8988T (cell line): Measurements from ENCODE around the gene EPS8L2.
"Not testable (repeated sequence)": the region's sequence is repeated elsewhere in the genome, so short reads cannot be mapped to it uniquely, and the experiment has no call there.

ENCODE experiments used
- DNase-seq: peaks from one replicate; pipeline ENCODE4 v3.0.0; 2011

The EPS8L2 gene

GRCh38 chr11:705646-706438 is at the start of gene EPS8L2:
EPS8L2 (plus strand) TSS chr11:706231; CDS start chr11:709408, 3,177 bp downstream.
- DNase-seq = no peak

DNA sequence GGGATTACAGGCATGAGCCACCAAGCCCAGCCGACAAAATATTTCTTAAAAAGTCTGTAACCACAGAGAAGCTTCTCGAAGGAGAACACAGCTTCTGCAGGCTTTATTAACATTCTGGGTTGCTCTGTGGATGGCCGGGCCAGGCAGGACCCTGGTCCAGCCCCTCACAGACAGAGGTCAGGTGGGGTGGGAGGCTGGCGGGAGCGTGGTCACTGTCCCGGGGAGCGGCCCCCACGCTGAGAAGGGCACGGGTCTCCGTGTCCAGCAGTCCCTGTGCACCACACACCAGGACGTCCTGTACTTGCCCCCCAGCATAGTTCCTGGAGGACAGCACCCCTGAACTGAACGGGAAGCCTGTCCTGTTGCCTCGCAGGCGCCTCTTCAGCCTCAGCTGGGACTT is 49.6 kb upstream of the EPS8L2 start:
- DNase-seq = no peak

- no peak for DNase-seq
Observed at GRCh38 chr11:656866-657265, 49.2 kb upstream of the EPS8L2 start.

DNA sequence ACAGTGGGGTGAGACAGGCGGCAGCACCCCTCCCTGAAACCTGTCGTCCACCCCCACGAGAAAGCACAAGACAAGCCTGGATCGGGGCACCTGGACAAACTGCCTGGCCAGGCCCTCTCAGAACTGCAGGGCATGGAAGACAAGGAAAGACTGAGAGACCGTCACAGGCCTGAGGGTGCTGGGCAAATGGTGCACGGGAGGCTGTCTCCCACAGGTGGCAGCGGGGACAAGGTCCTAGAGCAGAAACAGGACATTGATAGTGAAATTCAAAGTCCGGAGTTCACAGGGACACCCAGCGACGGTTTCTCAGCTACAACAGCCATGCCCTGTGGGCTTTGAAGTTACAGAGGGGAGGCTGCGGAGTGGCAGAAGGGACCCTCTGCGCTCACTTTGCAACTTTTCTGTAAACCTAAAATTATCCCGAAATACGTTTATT is 48.3 kb upstream of the EPS8L2 start:
- no peak for DNase-seq

GRCh38 chr11:659532-660085 is 46.4 kb upstream of the EPS8L2 start:
- no peak for DNase-seq

DNA sequence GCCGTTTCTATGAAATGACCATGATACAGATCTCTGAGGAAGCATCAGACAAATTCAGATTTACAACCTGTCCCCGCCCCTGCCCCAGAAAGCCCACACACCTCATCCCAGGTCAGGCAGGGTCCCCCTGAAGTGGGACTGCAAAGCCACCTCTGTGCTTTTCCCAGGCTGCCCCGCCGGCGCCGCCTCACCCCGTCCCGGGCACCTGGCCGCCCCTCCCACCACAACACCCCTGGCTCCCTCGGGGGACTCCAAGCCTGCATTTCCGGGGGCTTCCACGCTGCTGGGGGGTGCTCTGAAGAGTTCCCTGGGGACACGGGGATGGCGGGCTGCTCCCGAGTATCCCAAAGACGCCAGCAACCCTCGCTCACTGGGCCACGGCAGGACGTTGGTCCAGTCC is 45.8 kb upstream of the EPS8L2 start:
- no peak for DNase-seq

- no peak for DNase-seq
Observed at GRCh38 chr11:660681-661444, 45.2 kb upstream of the EPS8L2 start.

DNA sequence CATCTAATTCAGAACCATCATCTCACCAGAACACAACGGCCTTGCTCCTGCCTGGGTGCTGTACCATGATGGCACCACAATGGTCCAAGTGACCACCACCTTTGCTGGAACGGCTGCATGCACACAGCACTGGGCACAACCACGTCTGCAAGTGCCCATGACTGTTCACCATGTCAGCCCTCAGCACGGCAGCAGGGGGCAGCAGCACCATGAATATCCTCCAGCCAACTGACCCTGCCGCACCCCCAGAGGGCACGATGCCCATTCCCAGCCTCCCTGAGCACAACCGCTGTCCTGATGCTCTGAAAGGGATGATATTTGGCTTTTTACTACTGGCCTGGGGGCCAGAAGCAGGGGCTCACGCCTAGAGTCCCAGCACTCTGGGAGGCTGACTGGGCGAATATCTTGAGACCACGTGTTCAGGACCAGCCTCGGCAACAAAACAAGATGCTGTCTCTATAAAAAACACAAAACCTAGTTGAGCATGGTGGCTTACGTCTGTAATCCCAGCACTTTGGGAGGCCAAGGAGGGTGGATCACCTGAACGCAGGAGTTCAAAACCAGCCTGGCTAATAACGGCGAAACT is 43.2 kb upstream of the EPS8L2 start:
- peak; percentile 99 for DNase-seq

DNA sequence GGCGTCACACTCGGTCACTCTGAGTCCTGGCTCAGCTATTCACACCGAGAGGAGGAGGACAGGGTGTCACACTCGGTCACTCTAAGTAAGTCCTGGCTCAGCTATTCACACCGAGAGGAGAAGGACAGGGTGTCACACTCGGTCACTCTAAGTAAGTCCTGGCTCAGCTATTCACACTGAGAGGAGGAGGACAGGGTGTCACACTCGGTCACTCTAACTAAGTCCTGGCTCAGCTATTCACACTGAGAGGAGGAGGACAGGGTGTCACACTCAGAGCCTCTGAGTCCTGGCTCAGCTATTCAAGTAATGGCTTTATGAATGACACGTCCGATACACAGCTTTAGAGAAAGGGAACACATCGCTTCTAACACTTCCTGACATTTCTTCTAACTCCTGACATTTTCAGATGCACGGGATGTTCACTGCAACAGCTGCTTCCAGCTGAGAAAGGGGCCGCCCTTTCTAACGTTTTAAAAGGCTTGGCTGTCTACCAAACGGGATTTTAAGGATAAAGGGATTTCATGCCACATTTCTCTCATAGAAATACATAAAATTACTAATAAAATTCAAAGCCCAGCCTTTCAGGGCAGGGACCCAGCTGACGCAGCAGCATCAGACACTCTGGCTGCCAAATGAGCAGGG is 40.8 kb upstream of the EPS8L2 start:
- DNase-seq = no peak

DNA sequence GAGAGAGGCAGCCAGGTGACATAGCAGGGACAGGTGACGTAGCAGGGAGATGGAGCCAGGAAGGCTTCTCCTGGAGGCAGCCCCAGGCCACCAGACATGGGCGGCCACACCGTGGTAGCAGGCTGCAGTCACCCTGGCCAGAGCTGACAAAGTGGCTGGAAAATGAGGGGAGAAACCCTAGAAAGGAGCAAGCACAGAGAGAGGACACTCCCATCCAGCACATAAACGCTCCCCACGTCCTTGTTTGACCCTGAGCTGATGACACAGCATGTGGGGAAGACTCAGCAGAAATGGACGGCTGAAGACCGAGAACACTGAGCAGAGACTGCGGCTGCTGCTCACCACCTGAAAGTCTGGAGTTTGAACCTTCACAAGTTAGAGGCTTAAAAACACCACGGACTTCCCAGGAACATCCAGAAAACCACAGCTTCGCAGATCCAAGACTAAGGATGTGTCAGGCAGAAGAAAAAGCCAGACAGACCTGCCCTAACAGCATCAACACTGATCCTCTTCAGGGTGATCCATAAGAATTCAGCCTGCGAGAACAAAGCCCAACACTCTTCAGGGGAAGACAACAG is 40.2 kb upstream of the EPS8L2 start:
- no peak for DNase-seq

- DNase-seq = no peak
Observed at GRCh38 chr11:673866-674265, 32.2 kb upstream of the EPS8L2 start.

DNA sequence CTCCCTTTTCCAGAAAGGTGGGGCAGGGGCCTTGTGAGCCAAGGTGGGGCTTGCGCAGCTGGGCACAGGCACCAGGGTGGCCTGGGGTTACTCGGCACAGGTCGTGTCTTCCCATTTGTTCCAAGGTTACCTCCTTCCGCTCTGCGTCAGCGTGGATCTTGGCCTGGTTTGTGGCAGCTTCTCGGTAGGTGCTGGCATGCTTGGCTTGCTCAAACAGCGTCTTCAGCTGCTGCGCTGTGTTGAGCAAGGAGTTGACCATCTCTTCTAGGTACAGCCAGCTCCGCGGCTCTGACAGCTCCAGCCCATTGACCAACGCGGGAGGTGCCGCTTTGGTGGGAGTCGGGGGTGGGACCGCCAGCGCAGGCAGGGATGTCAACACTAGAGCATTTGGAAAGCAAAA is 31.6 kb upstream of the EPS8L2 start:
- no peak for DNase-seq

GRCh38 chr11:678297-678696 is 27.7 kb upstream of the EPS8L2 start:
- no peak for DNase-seq

GRCh38 chr11:679271-680207 is 26.5 kb upstream of the EPS8L2 start:
- no peak for DNase-seq

DNA sequence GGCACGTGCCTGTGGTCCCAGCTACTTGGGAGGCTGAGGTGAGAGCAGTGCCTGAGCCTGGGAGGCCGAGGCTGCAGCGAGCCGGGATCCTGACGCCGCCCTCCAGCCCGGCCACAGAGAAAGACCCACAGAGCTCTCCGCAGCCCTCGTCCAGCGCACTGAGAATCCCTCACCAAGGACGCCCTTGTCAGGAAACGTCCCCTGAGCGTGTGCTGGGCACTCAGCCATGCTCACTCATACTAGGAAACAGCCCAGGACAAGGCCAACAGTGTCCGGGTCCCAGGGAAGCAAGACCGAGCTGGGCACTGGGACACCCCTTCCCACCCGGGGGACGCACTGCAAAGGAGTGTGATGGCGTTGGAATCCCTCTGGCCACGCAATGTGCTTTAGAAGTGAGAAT is 25.6 kb upstream of the EPS8L2 start:
- DNase-seq = no peak

- DNase-seq = no peak
Observed at GRCh38 chr11:680970-681369, 25.1 kb upstream of the EPS8L2 start.

- no peak for DNase-seq
Observed at GRCh38 chr11:686451-687243, 19.4 kb upstream of the EPS8L2 start.

DNA sequence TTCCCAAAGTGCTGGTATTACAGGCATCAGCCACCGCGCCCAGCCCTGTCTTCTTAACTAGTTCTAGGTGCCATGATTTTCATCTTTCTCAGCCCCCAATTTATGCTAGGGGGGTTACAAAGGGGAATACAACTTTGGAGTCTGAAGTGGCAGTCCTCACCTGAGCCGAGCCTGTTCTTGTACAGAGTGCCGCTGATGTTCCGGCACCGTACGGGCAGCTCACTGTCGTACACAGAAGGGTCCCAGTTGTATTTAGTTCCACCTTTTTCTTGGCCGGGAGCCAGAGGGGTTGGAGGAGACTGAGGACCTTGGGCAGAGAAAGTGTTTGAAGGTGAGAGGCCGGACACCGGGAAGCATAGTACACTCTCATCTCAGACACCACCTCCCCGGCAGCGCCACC is 18.3 kb upstream of the EPS8L2 start:
- DNase-seq = no peak

- DNase-seq = no peak
Observed at GRCh38 chr11:688681-689080, 17.4 kb upstream of the EPS8L2 start.

DNA sequence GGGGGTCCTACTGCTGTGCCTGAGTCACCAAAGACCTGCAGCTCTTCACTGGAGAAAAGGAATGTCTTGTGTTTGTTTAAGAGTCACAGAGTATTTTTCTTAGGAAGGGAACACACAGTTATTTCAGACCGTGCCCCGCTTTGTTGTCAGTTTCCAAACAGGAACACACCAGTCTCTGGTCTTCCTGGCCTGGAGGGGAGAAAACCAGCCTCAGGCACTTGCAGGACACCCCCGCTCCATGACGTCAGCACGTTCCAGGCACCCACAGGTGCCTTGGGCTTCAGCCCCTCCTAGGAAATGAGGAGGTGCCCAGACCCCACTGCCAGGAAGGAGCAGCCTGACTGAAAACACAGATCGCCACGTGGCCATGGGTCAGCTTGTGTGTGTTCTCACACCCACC is 16.4 kb upstream of the EPS8L2 start:
- no peak for DNase-seq

GRCh38 chr11:690244-690643 is 15.8 kb upstream of the EPS8L2 start:
- not testable (repeated sequence) for DNase-seq
